SH-SY5Y (cell line): Measurements from ENCODE around the gene ARVCF.
A peak's percentile ranks its signal among the peaks of the same experiment; 100 is the strongest.

Source experiments
- GATA2 ChIP-seq: IDR thresholded peaks from 2 replicates; pipeline ENCODE4 v1.6.1; 2011; ENCODE audit warnings: mild to moderate bottlenecking, low read depth, low read length
- GATA3 ChIP-seq: IDR thresholded peaks from 2 replicates; pipeline ENCODE4 v1.6.1; 2011; ENCODE audit warnings: low read depth, mild to moderate bottlenecking, low read length, moderate library complexity

Gene ARVCF

GRCh38 chr22:19996694-19997384, 19.8 kb downstream of the ARVCF start:
- TF ChIP-seq GATA2, result peak; percentile 76
- TF ChIP-seq GATA3, result no peak

- TF ChIP-seq GATA3, result no peak
- no peak for TF ChIP-seq GATA2
Measured at GRCh38 chr22:19995611-19996339, 20.8 kb downstream of the ARVCF start.

- TF ChIP-seq GATA2, result no peak
- TF ChIP-seq GATA3, result no peak
Measured at GRCh38 chr22:19994851-19995610, 21.6 kb downstream of the ARVCF start.

- TF ChIP-seq GATA3 (no peak), GATA2 (no peak)
Measured at GRCh38 chr22:19993926-19994325, 22.7 kb downstream of the ARVCF start.

- TF ChIP-seq GATA3 (no peak), GATA2 (no peak)
Measured at GRCh38 chr22:19992921-19993355, 23.7 kb downstream of the ARVCF start.

- no peak for TF ChIP-seq GATA3
- no peak for TF ChIP-seq GATA2
Measured at GRCh38 chr22:19992481-19992911, 24.1 kb downstream of the ARVCF start.

GRCh38 chr22:19991645-19992451, 24.8 kb downstream of the ARVCF start:
- no peak for TF ChIP-seq GATA3
- no peak for TF ChIP-seq GATA2

- no peak for TF ChIP-seq GATA2
- no peak for TF ChIP-seq GATA3
Measured at GRCh38 chr22:19991395-19991644, 25.3 kb downstream of the ARVCF start.

- TF ChIP-seq GATA2 (no peak), GATA3 (no peak)
Measured at GRCh38 chr22:19990609-19991394, 25.8 kb downstream of the ARVCF start.

- no peak for TF ChIP-seq GATA3
- TF ChIP-seq GATA2, result no peak
Measured at GRCh38 chr22:19990188-19990587, 26.4 kb downstream of the ARVCF start.

- TF ChIP-seq GATA2 (no peak), GATA3 (no peak)
Measured at GRCh38 chr22:19989725-19990067, 26.9 kb downstream of the ARVCF start.

- TF ChIP-seq GATA2 (no peak), GATA3 (no peak)
Measured at GRCh38 chr22:19988965-19989724, 27.5 kb downstream of the ARVCF start.
